Fibroblast of lung (primary cell): ENCODE data around the gene PC. TPM values are rescaled to one million over a fixed set of nuclear protein-coding genes. Genes with fewer than 3 reads are reported as not detected.

Source experiments
- DNase-seq, 2 donors: peaks; one replicate each; pipeline versions ENCODE4 v3.0.0 to v3.0.0-alpha.2; 2010; ENCODE audit warnings: low read depth in 2 of 2
- H2AFZ ChIP-seq: 2 replicates; pipeline ENCODE4 v1.5.1; 2012; ENCODE audit warnings: low read length, control low read depth, inconsistent platforms
- H3K27ac ChIP-seq: 2 replicates; pipeline ENCODE4 v1.5.1; 2011; ENCODE audit warnings: low read length, control low read depth; ENCODE audit not compliant: insufficient read depth
- H3K27me3 ChIP-seq: 2 replicates; pipeline ENCODE4 v1.5.1; 2011; ENCODE audit warnings: mild to moderate bottlenecking, low read length; ENCODE audit not compliant: control insufficient read depth, insufficient read depth
- H3K36me3 ChIP-seq: 2 replicates; pipeline ENCODE4 v1.5.1; 2011; ENCODE audit warnings: low read length; ENCODE audit not compliant: control insufficient read depth, insufficient read depth
- H3K4me1 ChIP-seq: 2 replicates; pipeline ENCODE4 v1.5.1; 2011; ENCODE audit warnings: low read length; ENCODE audit not compliant: control insufficient read depth, insufficient read depth; ENCODE audit errors: extremely low read depth
- H3K4me2 ChIP-seq: 2 replicates; pipeline ENCODE4 v1.5.1; 2011; ENCODE audit warnings: low read length, control low read depth; ENCODE audit not compliant: insufficient read depth; ENCODE audit errors: extremely low read depth
- H3K4me3 ChIP-seq, 4 experiments: fragments of 200-600 bp in 1 of 4; sonication (generic) in 1 of 4; replicated peaks in 1 of 4; 2 replicates each; pipeline ENCODE4 v1.5.1; 2011 to 2016; ENCODE audit warnings: low read length in 4 of 4, low read depth in 3 of 4, mild to moderate bottlenecking in 3 of 4, control low read depth in 2 of 4, inconsistent platforms in 1 of 4, mixed read lengths in 1 of 4; ENCODE audit not compliant: insufficient read depth in 1 of 4; ENCODE audit errors: control extremely low read depth in 1 of 4
- H3K79me2 ChIP-seq: 2 replicates; pipeline ENCODE4 v1.5.1; 2012; ENCODE audit warnings: mild to moderate bottlenecking, low read length, inconsistent platforms; ENCODE audit not compliant: control insufficient read depth, insufficient read depth
- H3K9ac ChIP-seq: 2 replicates; pipeline ENCODE4 v1.5.1; 2011; ENCODE audit warnings: mild to moderate bottlenecking, low read length, control low read depth; ENCODE audit not compliant: insufficient read depth
- H3K9me3 ChIP-seq: 2 replicates; pipeline ENCODE4 v1.5.1; 2012; ENCODE audit warnings: low read depth, low read length; ENCODE audit not compliant: control insufficient read depth, insufficient read depth
- H4K20me1 ChIP-seq: 2 replicates; pipeline ENCODE4 v1.5.1; 2011; ENCODE audit warnings: low read length; ENCODE audit not compliant: control insufficient read depth, insufficient read depth; ENCODE audit errors: extremely low read depth
- CTCF ChIP-seq, 2 donors: IDR thresholded peaks in 1 of 2; conservative IDR thresholded peaks in 1 of 2; 1 replicate in 1 of 2; 2 replicates in 1 of 2; pipeline ENCODE4 v1.5.1; 2011 to 2012; ENCODE audit warnings: low read length in 2 of 2, control low read depth in 1 of 2, inconsistent platforms in 1 of 2, low read depth in 1 of 2, mild to moderate bottlenecking in 1 of 2
- EZH2 ChIP-seq: IDR thresholded peaks from 2 replicates; pipeline ENCODE4 v1.5.1; 2012; ENCODE audit warnings: low read length, control low read depth, mild to moderate bottlenecking; ENCODE audit errors: missing control alignments
- polyA plus RNA-seq, 2 donors: library from polyadenylated mRNA; depleted of rRNA in 1 of 2; stranded (reverse) in 1 of 2; unstranded in 1 of 2; fragments of >200 nt; gene quantifications; 2 replicates each; pipeline ENCODE4 v1.2.1, GENCODE V29; 2011 to 2012; ENCODE audit warnings: missing spikeins in 1 of 2
- total RNA-seq: library from RNA; depleted of rRNA; stranded (reverse); fragments of >200 nt; gene quantifications from 2 replicates; pipeline ENCODE4 v1.2.1, GENCODE V29; 2014

Gene PC
- total and polyA plus RNA-seq, 2 donors (not counting 1 experiment from before 2014, with no cell fraction given) = 5.1 to 22.8 TPM

- TF ChIP-seq EZH2 (no peak), CTCF (conservative IDR thresholded peaks at IDR 0.05 in 1 of 2, IDR thresholded peaks at IDR 0.05 in 1 of 2; ENCODE audit: low read depth in 1 of 2, low read length in 2 of 2) (no peak)
- Histone ChIP-seq H4K20me1 (peaks cover 2% of the 10 kb centered on the region), H3K27ac (no peak overlapping the region), H3K4me2 (no peak overlapping the region), H3K36me3 (no peaks in the 10 kb centered on the region), H3K9ac (no peak overlapping the region), H3K79me2 (no peaks in the 10 kb centered on the region), H3K27me3 (no peaks in the 10 kb centered on the region), H3K9me3 (no peaks in the 10 kb centered on the region), H2AFZ (no peak overlapping the region), H3K4me3 (no peak overlapping the region), H3K4me1 (no peaks in the 10 kb centered on the region)
- peak in 1 of 2 donors; percentile 46 for DNase-seq
Measured at GRCh38 chr11:66820381-66820780, 137.8 kb downstream of the PC start.

- H3K9ac ChIP-seq = no peak overlapping the region
- no peak overlapping the region for H3K4me2 ChIP-seq
- peak in 1 of 2 donors; percentile 68 for DNase-seq
Measured at GRCh38 chr11:66818231-66818955, 139.8 kb downstream of the PC start.

GRCh38 chr11:66815646-66816045 is 142.5 kb downstream of the PC start:
- H3K4me2 ChIP-seq = no peak overlapping the region
- no peaks in the 10 kb centered on the region for H3K4me1 ChIP-seq
- no peaks in the 10 kb centered on the region for H3K79me2 ChIP-seq
- peaks cover 2% of the 10 kb centered on the region for H4K20me1 ChIP-seq
- H2AFZ ChIP-seq = no peak overlapping the region
- H3K9ac ChIP-seq = no peak overlapping the region
- H3K36me3 ChIP-seq = no peaks in the 10 kb centered on the region
- no peak overlapping the region for H3K4me3 ChIP-seq
- H3K9me3 ChIP-seq = no peaks in the 10 kb centered on the region
- TF ChIP-seq EZH2 (no peak), CTCF (conservative IDR thresholded peaks at IDR 0.05 in 1 of 2, IDR thresholded peaks at IDR 0.05 in 1 of 2; ENCODE audit: low read depth in 1 of 2, low read length in 2 of 2) (no peak)
- H3K27ac ChIP-seq = no peak overlapping the region
- no peaks in the 10 kb centered on the region for H3K27me3 ChIP-seq
- peak in 1 of 2 donors; percentile 19 for DNase-seq

More at GRCh38 chr11:66818231-66818955, 139.8 kb downstream of the PC start:
- Histone ChIP-seq H3K27ac (no peak overlapping the region), H3K4me3 (no peak overlapping the region), H3K4me1 (no peaks in the 10 kb centered on the region), H3K27me3 (no peaks in the 10 kb centered on the region), H3K9me3 (no peaks in the 10 kb centered on the region), H4K20me1 (peaks cover 2% of the 10 kb centered on the region), H2AFZ (no peak overlapping the region), H3K36me3 (no peaks in the 10 kb centered on the region), H3K79me2 (no peaks in the 10 kb centered on the region)
- TF ChIP-seq CTCF (conservative IDR thresholded peaks at IDR 0.05 in 1 of 2, IDR thresholded peaks at IDR 0.05 in 1 of 2; ENCODE audit: low read depth in 1 of 2, low read length in 2 of 2) (no peak), EZH2 (no peak)
